ENCODE results near the gene SEZ6L2. TPM values are rescaled to one million over a fixed set of nuclear protein-coding genes. Genes with fewer than 3 reads are reported as not detected.

SEZ6L2 gene
- total RNA-seq, 3 donors from 2014 or later: 0.16 to 7.2 (median 5.0) TPM

DNA sequence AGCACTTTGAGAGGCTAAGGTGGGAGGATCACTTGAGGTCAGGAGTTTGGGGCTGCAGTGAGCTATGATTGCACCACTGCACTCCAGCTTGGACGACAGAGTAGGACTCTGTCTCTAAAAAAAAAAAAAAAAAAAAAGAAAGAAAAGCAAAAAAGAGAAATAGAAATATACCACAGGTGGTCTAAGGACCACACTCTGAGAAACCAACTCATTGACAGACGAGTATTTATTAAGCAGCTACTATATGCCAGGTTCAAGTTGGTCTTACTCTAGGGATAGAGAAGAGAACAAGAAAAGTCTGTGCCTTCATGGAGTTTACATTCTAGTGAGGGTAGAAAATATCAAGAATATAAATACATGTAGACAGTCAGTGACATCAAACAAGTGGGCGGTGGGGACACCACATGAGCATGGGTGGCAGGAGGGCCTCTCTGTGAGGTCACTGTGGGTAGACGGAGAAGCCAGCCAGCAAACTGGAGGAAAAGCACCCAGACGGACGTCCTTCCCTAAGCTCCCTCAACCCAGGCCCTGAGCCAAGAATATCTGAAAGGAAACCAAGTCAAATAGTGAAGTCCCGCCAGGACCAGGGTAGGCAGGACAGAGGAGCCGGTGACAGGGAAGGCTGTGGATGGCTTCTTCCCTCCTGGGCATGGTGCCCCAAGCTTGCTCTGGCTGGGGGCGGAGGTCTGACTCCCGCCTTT lies 41.1 kb downstream of the SEZ6L2 start:
- H3K36me3 ChIP-seq: no peaks in the 10 kb centered on the region
- TF ChIP-seq POLR2A (IDR thresholded peaks at IDR 0.05) (no peak), CTCF (IDR thresholded peaks at IDR 0.05) (no peak), POLR2AphosphoS5 (IDR thresholded peaks at IDR 0.05) (no peak)
- H3K9me3 ChIP-seq: no peaks in the 10 kb centered on the region
- DNase-seq (ENCODE audit: low spot score in 2 of 2): no peak
- H3K27ac ChIP-seq: peak overlapping the region in 1 of 2 donors; percentile 39
- no peak overlapping the region for H3K4me3 ChIP-seq
- intact Hi-C loops (cut with DNase I; ENCODE audit: low total_unique reads): no loop called here
- no peaks in the 10 kb centered on the region for H3K27me3 ChIP-seq
- H3K4me1 ChIP-seq: peaks cover 3 to 10% of the 10 kb centered on the region in 2 donors

- Histone ChIP-seq H3K4me1 (peaks cover 3 to 9% of the 10 kb centered on the region in 2 donors), H3K9me3 (no peaks in the 10 kb centered on the region), H3K36me3 (no peaks in the 10 kb centered on the region), H3K27me3 (no peaks in the 10 kb centered on the region), H3K27ac (peak overlapping the region in 1 of 2 donors; percentile 58), H3K4me3 (no peak overlapping the region)
- no peak for DNase-seq (ENCODE audit: low spot score in 2 of 2)
- intact Hi-C loops (cut with DNase I; ENCODE audit: low total_unique reads): no loop called here
- TF ChIP-seq CTCF (IDR thresholded peaks at IDR 0.05) (no peak), POLR2AphosphoS5 (IDR thresholded peaks at IDR 0.05) (no peak), POLR2A (IDR thresholded peaks at IDR 0.05) (no peak)
Observed at GRCh38 chr16:29857133-29857760, 42.1 kb downstream of the SEZ6L2 start.

GRCh38 chr16:29854520-29855100 lies 44.7 kb downstream of the SEZ6L2 start:
- Histone ChIP-seq H3K27ac (no peak overlapping the region), H3K4me3 (no peak overlapping the region), H3K9me3 (no peaks in the 10 kb centered on the region), H3K4me1 (no peaks in the 10 kb centered on the region), H3K36me3 (no peaks in the 10 kb centered on the region), H3K27me3 (no peaks in the 10 kb centered on the region)
- intact Hi-C loops (cut with DNase I; ENCODE audit: low total_unique reads): no loop called here
- no peak for DNase-seq (ENCODE audit: low spot score in 2 of 2)
- TF ChIP-seq POLR2AphosphoS5 (IDR thresholded peaks at IDR 0.05): no peak
- TF ChIP-seq CTCF (IDR thresholded peaks at IDR 0.05): no peak
- no peak for TF ChIP-seq POLR2A (IDR thresholded peaks at IDR 0.05)

DNA sequence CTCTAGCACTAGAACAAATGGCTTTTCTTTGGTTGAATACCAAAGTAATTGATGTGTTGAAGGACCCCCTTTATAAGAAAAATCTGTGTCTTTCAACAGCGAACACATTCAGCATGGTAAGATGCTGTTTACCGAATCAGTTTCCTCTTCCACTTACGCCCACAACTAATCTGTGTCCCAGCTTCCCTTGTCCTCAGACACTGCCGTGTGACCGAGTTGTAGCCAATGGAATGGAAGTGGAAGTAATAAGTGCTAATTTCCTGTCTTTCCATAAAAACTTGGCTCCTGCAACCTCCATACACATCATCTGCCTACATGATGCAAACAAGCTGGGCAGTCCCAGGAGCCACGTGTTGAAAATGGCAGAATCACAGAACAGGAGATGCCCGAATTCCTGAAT lies 46.7 kb downstream of the SEZ6L2 start:
- no peak for TF ChIP-seq POLR2AphosphoS5 (IDR thresholded peaks at IDR 0.05)
- TF ChIP-seq POLR2A (IDR thresholded peaks at IDR 0.05): no peak
- no peak for TF ChIP-seq CTCF (IDR thresholded peaks at IDR 0.05)
- no peaks in the 10 kb centered on the region for H3K9me3 ChIP-seq
- peak overlapping the region in 1 of 2 donors; percentile 61 for H3K27ac ChIP-seq
- no peaks in the 10 kb centered on the region for H3K36me3 ChIP-seq
- H3K4me1 ChIP-seq: no peaks in the 10 kb centered on the region
- intact Hi-C loops (cut with DNase I; ENCODE audit: low total_unique reads): no loop called here
- H3K4me3 ChIP-seq: no peak overlapping the region
- DNase-seq (ENCODE audit: low spot score in 2 of 2): no peak
- H3K27me3 ChIP-seq: no peaks in the 10 kb centered on the region

DNA sequence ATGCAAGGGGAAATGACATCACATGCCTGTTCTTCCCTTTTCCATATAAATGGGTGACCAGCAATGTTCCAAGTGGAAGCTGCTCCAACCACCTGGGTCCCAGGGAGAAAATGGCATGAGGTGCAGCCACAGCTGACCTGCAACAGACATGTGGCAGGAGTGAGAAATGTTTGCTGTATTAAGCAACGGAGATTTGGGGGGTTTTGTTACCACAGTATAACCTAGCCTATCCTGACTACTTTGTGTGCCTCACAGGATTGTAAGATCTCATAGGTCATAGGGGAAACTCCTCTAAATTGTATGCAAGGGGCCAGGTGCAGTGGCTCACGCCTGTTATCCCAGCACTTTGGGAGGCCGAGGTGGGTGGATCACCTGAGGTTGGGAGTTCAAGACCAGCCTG lies 48.4 kb downstream of the SEZ6L2 start:
- H3K27ac ChIP-seq: no peak overlapping the region
- no peak for DNase-seq (ENCODE audit: low spot score in 2 of 2)
- no peak for TF ChIP-seq POLR2AphosphoS5 (IDR thresholded peaks at IDR 0.05)
- no peak for TF ChIP-seq POLR2A (IDR thresholded peaks at IDR 0.05)
- TF ChIP-seq CTCF (IDR thresholded peaks at IDR 0.05): no peak
- H3K36me3 ChIP-seq: no peaks in the 10 kb centered on the region
- H3K9me3 ChIP-seq: no peaks in the 10 kb centered on the region
- H3K27me3 ChIP-seq: no peaks in the 10 kb centered on the region
- no peak overlapping the region for H3K4me3 ChIP-seq
- intact Hi-C loops (cut with DNase I; ENCODE audit: low total_unique reads): no loop called here
- H3K4me1 ChIP-seq: no peaks in the 10 kb centered on the region

All from breast epithelium (tissue), 4 donors.